ENCODE results near the gene PLCXD1.

PLCXD1 gene

DNA sequence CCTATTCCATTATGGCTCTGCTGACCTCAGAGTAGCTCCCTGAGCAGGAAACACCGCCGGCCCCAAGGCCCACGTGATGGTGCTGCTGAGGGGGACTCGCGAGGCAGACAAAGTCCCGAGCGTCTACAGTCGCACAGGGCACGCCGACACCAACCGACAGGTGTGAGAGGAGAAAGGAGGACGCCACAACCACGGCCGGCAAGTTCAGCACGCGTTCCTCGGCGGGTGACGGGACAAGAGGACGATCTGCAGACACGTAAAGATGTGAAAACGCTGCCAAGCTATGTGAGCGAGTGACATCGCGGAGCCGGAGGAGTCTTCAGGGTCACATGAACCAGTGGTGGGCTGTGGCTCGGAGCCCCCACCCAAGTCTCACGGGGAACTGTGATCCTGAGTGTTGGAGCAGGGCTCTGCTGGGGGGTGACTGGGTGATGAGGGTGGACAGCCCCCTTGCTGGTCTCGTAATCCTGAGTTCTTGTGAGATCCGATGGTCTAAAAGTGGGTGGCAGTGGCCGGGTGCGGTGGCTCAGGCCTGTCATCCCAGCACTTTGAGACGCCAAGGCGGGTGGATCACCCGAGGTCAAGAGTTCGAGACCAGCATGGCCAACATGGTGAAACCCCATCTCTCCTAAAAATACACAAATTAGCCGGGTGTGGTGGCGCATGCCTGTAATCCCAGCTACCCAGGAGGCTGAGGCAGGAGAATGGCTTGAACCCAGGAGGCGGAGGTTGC lies 71.6 kb downstream of the PLCXD1 start:
- DNase-seq = no peak
